Fibroblast of the aortic adventitia (primary cell): ENCODE measurements around the gene MGAT1. TPM values are rescaled to one million over a fixed set of nuclear protein-coding genes. Genes with fewer than 3 reads are reported as not detected.
"Not testable (repeated sequence)": the region's sequence is repeated elsewhere in the genome, so short reads cannot be mapped to it uniquely, and the experiment has no call there.

Experiments
- DNase-seq: peaks from one replicate; pipeline ENCODE4 v3.0.0-alpha.2; 2010; ENCODE audit warnings: low read depth
- H3K4me3 ChIP-seq: 2 replicates; pipeline ENCODE4 v1.5.1; 2011; ENCODE audit warnings: low read depth, mild to moderate bottlenecking, control low read depth, low read length, moderate library complexity
- CTCF ChIP-seq: IDR thresholded peaks from 2 replicates; pipeline ENCODE4 v1.5.1; 2011; ENCODE audit warnings: mild to moderate bottlenecking, low read length, control low read depth, inconsistent platforms; ENCODE audit not compliant: insufficient read depth
- total RNA-seq: library from RNA; depleted of rRNA; stranded (reverse); fragments of >200 nt; gene quantifications from 2 replicates; pipeline ENCODE4 v1.2.3, GENCODE V29; 2012; ENCODE audit warnings: low replicate concordance

Gene MGAT1
- total RNA-seq, 1 donor: 79.4 TPM

- H3K4me3 ChIP-seq: peak overlapping the region; percentile 93
- peak; percentile 39 for DNase-seq
- no peak for TF ChIP-seq CTCF
Measured at GRCh38 chr5:180830253-180831138, 27.9 kb upstream of the MGAT1 start.

GRCh38 chr5:180829726-180830125 is 27.1 kb upstream of the MGAT1 start:
- no peak for TF ChIP-seq CTCF
- H3K4me3 ChIP-seq: no peak overlapping the region
- DNase-seq: no peak

GRCh38 chr5:180828756-180829531 is 26.3 kb upstream of the MGAT1 start:
- DNase-seq, H3K4me3 ChIP-seq: not testable (repeated sequence)

- H3K4me3 ChIP-seq, DNase-seq: not testable (repeated sequence)
Measured at GRCh38 chr5:180827374-180827773, 24.8 kb upstream of the MGAT1 start.

- TF ChIP-seq CTCF: no peak
- peak; percentile 84 for DNase-seq
Measured at GRCh38 chr5:180825768-180826525, 23.3 kb upstream of the MGAT1 start.

GRCh38 chr5:180824630-180825476 is 22.2 kb upstream of the MGAT1 start:
- DNase-seq: no peak
- H3K4me3 ChIP-seq: no peak overlapping the region
- no peak for TF ChIP-seq CTCF

More at GRCh38 chr5:180825768-180826525, 23.3 kb upstream of the MGAT1 start:
- no peak overlapping the region for H3K4me3 ChIP-seq
